T47D (cell line): Measurements from ENCODE around the gene GJB3.

Experiments used
- DNase-seq, 2 experiments: peaks; one replicate each; pipeline versions ENCODE4 v3.0.0 to v3.0.0-alpha.2; 2011 to 2012; ENCODE audit warnings: low read depth in 1 of 2, low spot score in 1 of 2
- JUND ChIP-seq: IDR thresholded peaks from 2 replicates; pipeline ENCODE4 v1.6.1; 2012; ENCODE audit warnings: low read depth
- in situ Hi-C: cut with HindIII; loops from 2 replicates; pipeline ENCODE4 v1.10.0; 2016; ENCODE audit warnings: low sequenced_read_pairs, low pct_unique_long_range_greater_than_20kb

The GJB3 gene

GRCh38 chr1:34747638-34747941, 33.4 kb upstream of the GJB3 start:
- in situ Hi-C loops = no loop called here
- DNase-seq = no peak
- TF ChIP-seq JUND = no peak

GRCh38 chr1:34749992-34750391, 31.0 kb upstream of the GJB3 start:
- in situ Hi-C loops = no loop called here
- no peak for TF ChIP-seq JUND
- no peak for DNase-seq

- in situ Hi-C loops = no loop called here
- DNase-seq = no peak
- no peak for TF ChIP-seq JUND
Observed at GRCh38 chr1:34750610-34751009, 30.4 kb upstream of the GJB3 start.

GRCh38 chr1:34753163-34753562, 27.9 kb upstream of the GJB3 start:
- TF ChIP-seq JUND = no peak
- DNase-seq = no peak
- in situ Hi-C loops = no loop called here

DNA sequence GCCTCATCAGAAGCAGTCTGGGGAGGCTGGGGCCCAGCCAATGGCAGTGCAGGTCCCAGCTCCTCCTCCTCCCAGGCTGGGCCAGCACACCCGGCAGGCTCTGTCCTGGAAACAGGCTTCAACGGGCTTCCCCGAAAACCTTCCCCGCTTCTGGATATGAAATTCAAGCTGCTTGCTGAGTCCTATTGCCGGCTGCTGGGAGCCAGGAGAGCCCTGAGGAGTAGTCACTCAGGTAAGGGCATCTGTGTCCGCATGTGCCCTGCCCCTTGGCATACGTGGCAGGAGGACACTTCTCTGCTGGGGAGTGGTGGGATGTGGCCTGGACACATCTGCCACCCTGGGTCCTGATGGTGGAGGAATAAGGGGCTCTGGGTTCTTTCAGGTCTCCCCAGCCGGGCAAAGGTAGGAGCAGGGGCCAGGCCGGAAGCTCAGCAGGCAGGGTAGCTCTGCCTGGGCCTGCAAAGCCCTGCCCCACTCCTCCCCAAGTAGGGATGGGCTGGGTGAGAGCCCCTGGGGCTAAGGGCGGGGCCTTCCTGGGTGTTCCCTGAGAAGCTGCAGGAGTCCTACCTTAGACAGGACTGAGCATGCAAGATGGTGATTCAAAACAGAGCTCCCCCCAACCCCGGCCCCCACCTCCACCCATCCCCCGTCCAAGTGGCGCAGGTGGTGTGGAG, 25.9 kb upstream of the GJB3 start, which contains the start of gene GJB5:
GJB5 (plus strand) TSS at position 84 of the 674 bp plus-strand sequence. CDS start 2,284 bp downstream, outside the sequence.
- DNase-seq = peak in 1 of 2 experiments; percentile 76
- in situ Hi-C loops = no loop called here
- TF ChIP-seq JUND = no peak

- no peak for TF ChIP-seq JUND
- in situ Hi-C loops = no loop called here
- DNase-seq = no peak
Observed at GRCh38 chr1:34755961-34756360, 25.1 kb upstream of the GJB3 start.

DNA sequence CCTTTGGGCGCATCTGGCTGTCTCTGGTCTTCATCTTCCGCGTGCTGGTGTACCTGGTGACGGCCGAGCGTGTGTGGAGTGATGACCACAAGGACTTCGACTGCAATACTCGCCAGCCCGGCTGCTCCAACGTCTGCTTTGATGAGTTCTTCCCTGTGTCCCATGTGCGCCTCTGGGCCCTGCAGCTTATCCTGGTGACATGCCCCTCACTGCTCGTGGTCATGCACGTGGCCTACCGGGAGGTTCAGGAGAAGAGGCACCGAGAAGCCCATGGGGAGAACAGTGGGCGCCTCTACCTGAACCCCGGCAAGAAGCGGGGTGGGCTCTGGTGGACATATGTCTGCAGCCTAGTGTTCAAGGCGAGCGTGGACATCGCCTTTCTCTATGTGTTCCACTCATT, 23.6 kb upstream of the GJB3 start:
- no peak for DNase-seq
- TF ChIP-seq JUND = no peak
- in situ Hi-C loops = no loop called here

- in situ Hi-C loops = no loop called here
- TF ChIP-seq JUND = no peak
- no peak for DNase-seq
Observed at GRCh38 chr1:34758751-34759150, 22.3 kb upstream of the GJB3 start.

DNA sequence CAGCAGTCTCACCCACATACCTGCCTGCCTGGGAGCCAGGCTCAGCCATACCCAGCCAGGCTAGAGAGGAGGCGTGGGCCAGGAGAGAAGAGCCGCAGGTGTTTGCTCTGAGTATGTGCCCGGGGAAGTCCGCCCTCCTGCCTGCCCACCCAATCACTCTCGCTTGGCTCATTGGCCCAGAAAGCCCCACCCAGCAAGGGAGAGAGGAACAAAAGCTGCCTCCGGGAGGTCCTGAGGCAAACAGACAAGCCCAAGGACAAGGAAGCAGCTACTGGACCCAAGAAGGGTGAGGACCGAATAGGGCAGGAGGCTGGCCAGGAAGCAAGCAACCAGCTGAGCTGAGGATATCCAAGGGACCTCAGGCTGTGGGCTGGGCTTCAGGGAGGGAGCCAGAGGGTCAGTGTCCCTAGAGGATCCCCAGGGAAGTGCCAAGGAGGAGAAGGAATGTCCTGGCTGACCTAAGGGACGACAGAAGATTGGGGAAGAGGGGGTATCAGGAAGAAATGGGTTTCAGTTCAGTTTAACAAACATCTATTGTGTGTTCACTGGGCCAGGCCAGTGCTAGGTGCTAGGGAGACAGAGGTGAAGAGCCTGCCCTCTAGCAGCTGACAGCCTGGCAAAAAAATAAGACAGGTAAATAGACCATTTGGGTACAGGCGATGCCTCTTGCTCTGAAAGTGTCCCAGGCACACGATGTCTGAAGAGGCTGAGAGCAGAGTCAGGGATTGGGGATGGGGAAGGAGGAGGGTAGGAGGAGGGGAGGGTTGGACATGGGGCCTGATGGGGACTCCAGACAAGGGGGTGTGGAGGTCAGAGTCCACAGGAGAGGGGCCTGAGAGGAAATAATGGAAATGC, 21.3 kb upstream of the GJB3 start, which contains the start of gene GJB4:
GJB4 (plus strand) TSS at position 238 of the 855 bp plus-strand sequence. CDS start 1,515 bp downstream, outside the sequence.
- no peak for TF ChIP-seq JUND

GRCh38 chr1:34761176-34761761, 19.7 kb upstream of the GJB3 start:
- TF ChIP-seq JUND = no peak

More for the DNA sequence above, 21.3 kb upstream of the GJB3 start, which contains the start of gene GJB4:
- in situ Hi-C loops = no loop called here
- no peak for DNase-seq

DNA sequence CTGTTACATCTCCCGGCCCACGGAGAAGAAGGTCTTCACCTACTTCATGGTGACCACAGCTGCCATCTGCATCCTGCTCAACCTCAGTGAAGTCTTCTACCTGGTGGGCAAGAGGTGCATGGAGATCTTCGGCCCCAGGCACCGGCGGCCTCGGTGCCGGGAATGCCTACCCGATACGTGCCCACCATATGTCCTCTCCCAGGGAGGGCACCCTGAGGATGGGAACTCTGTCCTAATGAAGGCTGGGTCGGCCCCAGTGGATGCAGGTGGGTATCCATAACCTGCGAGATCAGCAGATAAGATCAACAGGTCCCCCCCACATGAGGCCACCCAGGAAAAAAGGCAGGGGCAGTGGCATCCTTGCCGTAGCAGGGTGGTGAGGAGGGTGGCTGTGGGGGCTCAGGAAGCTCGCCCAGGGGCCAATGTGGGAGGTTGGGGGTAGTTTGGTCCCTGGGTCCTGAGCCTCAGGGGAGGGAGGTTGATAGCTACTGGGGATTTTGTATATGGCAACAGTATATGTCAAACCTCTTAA, 19.2 kb upstream of the GJB3 start:
- in situ Hi-C loops = no loop called here
- DNase-seq = no peak
- TF ChIP-seq JUND = no peak

More at GRCh38 chr1:34761176-34761761, 19.7 kb upstream of the GJB3 start:
- no peak for DNase-seq
- in situ Hi-C loops = no loop called here

GRCh38 chr1:34762474-34763141, 18.4 kb upstream of the GJB3 start:
- in situ Hi-C loops = no loop called here
- DNase-seq = no peak
- TF ChIP-seq JUND = no peak
